DOHH2 (cell line): ENCODE data around the gene ABCG8.

Source experiments
- H3F3A ChIP-seq: fragments of 200-600 bp; sonication (generic), shearing (Covaris generic); 2 replicates; pipeline ENCODE4 v1.6.0; 2016; ENCODE audit warnings: antibody characterized with exemption, mild to moderate bottlenecking; ENCODE audit not compliant: control insufficient read depth, insufficient read depth
- H3K27ac ChIP-seq: fragments of 200-600 bp; sonication (generic); 2 replicates; pipeline ENCODE4 v1.5.1; 2014; ENCODE audit warnings: low read depth, mild to moderate bottlenecking, low read length, moderate library complexity
- H3K27me3 ChIP-seq: fragments of 200-600 bp; sonication (generic); 2 replicates; pipeline ENCODE4 v1.6.1; 2014; ENCODE audit warnings: mild to moderate bottlenecking, low read length, mixed read lengths; ENCODE audit not compliant: control insufficient read depth
- H3K36me3 ChIP-seq: fragments of 200-600 bp; sonication (generic); 2 replicates; pipeline ENCODE4 v1.6.1; 2014; ENCODE audit warnings: mild to moderate bottlenecking, low read length, moderate library complexity, mixed read lengths; ENCODE audit not compliant: control insufficient read depth
- H3K4me1 ChIP-seq: fragments of 200-600 bp; sonication (generic); 2 replicates; pipeline ENCODE4 v1.6.1; 2014; ENCODE audit warnings: mild to moderate bottlenecking, low read length, mixed read lengths; ENCODE audit not compliant: control insufficient read depth
- H3K4me2 ChIP-seq: fragments of 200-600 bp; sonication (generic); 2 replicates; pipeline ENCODE4 v1.6.0; 2014; ENCODE audit warnings: mild to moderate bottlenecking, low read length, moderate library complexity
- H3K4me3 ChIP-seq: fragments of 200-600 bp; sonication (generic); 2 replicates; pipeline ENCODE4 v1.5.1; 2014; ENCODE audit warnings: mild to moderate bottlenecking, low read length, mixed read lengths
- H3K79me2 ChIP-seq: fragments of 200-600 bp; sonication (generic); 2 replicates; pipeline ENCODE4 v1.6.1; 2014; ENCODE audit warnings: mild to moderate bottlenecking, low read length, mixed read lengths; ENCODE audit not compliant: control insufficient read depth
- H3K9me2 ChIP-seq: fragments of 200-600 bp; sonication (generic); replicated peaks from 2 replicates; pipeline ENCODE4 v1.6.1; 2014; ENCODE audit warnings: mild to moderate bottlenecking, low read length, mixed read lengths; ENCODE audit not compliant: control insufficient read depth
- H3K9me3 ChIP-seq: fragments of 200-600 bp; sonication (generic); 2 replicates; pipeline ENCODE4 v1.6.1; 2014; ENCODE audit warnings: antibody characterized with exemption, low read length, mixed read lengths; ENCODE audit not compliant: control insufficient read depth, insufficient read depth
- H4K20me1 ChIP-seq: fragments of 200-600 bp; sonication (generic); 2 replicates; pipeline ENCODE4 v1.6.0; 2014; ENCODE audit warnings: low read depth, mild to moderate bottlenecking, antibody characterized with exemption, low read length, moderate library complexity; ENCODE audit not compliant: control insufficient read depth, insufficient read depth
- EZH2phosphoT487 ChIP-seq: fragments of 200-600 bp; sonication (generic); IDR thresholded peaks from 2 replicates; pipeline ENCODE4 v1.6.1; 2017; ENCODE audit warnings: borderline replicate concordance, mild to moderate bottlenecking, antibody characterized with exemption, low read length, moderate library complexity, mixed read lengths
- TF ChIP-seq, protein P1 (sequence below): fragments of 200-600 bp; sonication (generic); IDR thresholded peaks from one replicate; pipeline ENCODE4 v1.5.1; 2014; ENCODE audit warnings: antibody characterized with exemption, mild to moderate bottlenecking, low read depth, low read length; ENCODE audit not compliant: poor library complexity, severe bottlenecking

ABCG8 gene

DNA sequence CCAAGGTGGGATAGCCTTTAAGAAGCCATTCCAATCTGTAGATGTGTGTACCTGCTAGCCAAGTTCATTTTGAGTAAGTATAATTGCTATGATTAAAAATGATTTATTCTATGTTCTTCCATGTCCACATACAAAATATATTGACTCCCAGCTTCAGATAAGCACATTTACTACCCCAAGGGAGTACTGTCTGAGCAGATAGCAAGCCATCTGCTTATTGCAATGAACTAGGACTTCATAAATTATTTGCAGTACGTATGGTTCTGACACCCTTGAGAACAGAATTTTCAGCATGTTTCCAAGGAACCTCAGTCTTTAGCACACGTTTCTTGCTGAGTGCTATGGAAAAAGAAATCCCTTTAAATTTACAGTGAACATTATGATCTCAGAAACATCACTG lies 28.3 kb upstream of the ABCG8 start:
- Histone ChIP-seq H4K20me1 (no peaks in the 10 kb centered on the region), H3K4me3 (no peak overlapping the region), H3K36me3 (no peaks in the 10 kb centered on the region), H3F3A (no peaks in the 10 kb centered on the region), H3K4me1 (no peaks in the 10 kb centered on the region), H3K9me2 (no peaks in the 10 kb centered on the region), H3K9me3 (no peaks in the 10 kb centered on the region), H3K27me3 (no peaks in the 10 kb centered on the region), H3K27ac (no peak overlapping the region), H3K79me2 (no peaks in the 10 kb centered on the region), H3K4me2 (no peak overlapping the region)
- no peak for TF ChIP-seq EZH2phosphoT487
- TF ChIP-seq, protein P1, sequence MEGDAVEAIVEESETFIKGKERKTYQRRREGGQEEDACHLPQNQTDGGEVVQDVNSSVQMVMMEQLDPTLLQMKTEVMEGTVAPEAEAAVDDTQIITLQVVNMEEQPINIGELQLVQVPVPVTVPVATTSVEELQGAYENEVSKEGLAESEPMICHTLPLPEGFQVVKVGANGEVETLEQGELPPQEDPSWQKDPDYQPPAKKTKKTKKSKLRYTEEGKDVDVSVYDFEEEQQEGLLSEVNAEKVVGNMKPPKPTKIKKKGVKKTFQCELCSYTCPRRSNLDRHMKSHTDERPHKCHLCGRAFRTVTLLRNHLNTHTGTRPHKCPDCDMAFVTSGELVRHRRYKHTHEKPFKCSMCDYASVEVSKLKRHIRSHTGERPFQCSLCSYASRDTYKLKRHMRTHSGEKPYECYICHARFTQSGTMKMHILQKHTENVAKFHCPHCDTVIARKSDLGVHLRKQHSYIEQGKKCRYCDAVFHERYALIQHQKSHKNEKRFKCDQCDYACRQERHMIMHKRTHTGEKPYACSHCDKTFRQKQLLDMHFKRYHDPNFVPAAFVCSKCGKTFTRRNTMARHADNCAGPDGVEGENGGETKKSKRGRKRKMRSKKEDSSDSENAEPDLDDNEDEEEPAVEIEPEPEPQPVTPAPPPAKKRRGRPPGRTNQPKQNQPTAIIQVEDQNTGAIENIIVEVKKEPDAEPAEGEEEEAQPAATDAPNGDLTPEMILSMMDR: no peak

DNA sequence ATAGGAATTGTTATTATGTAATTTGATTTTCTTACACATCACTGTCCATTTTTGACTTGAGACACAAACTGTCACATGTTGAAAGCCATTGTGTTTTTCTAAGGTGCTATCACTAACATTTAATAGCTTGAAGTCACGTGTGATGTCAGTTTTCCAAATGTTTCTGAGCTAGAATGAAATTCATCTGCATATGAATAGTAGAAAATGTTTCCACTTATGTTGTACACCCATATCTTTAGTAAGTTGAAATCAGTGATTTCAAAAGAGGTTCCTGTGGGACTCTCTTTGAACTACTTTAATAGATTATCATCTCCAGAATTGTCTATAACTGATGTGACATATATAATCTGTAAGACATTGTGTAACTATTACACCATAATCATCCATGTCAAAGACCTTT lies 27.9 kb upstream of the ABCG8 start:
- H3K4me3 ChIP-seq: no peak overlapping the region
- no peak overlapping the region for H3K27ac ChIP-seq
- no peaks in the 10 kb centered on the region for H4K20me1 ChIP-seq
- H3K4me1 ChIP-seq: no peaks in the 10 kb centered on the region
- H3K4me2 ChIP-seq: no peak overlapping the region
- H3K27me3 ChIP-seq: no peaks in the 10 kb centered on the region
- H3K9me2 ChIP-seq: no peaks in the 10 kb centered on the region
- H3K79me2 ChIP-seq: no peaks in the 10 kb centered on the region
- TF ChIP-seq, protein P1: no peak
- no peak for TF ChIP-seq EZH2phosphoT487
- H3K36me3 ChIP-seq: no peaks in the 10 kb centered on the region
- H3K9me3 ChIP-seq: no peaks in the 10 kb centered on the region
- no peaks in the 10 kb centered on the region for H3F3A ChIP-seq

DNA sequence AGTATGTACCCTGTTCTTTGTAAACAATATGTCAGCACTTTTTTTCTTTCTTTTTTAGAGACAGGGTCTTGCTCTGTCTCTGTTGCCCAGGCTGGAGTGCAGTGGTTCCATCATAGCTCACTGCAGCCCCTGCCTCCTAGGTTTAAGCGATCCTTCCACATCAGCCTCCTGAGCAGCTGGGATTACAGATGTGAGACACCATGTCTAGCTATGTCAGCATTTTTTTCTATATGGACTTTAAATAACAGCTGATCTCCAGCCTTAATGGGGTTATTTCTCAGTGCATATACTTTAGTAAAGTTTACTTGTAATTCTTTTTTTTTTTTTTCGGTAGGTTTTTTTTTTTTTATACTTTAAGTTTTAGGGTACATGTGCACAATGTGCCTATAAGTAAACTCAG lies 26.8 kb upstream of the ABCG8 start:
- Histone ChIP-seq H3F3A (no peaks in the 10 kb centered on the region), H3K36me3 (no peaks in the 10 kb centered on the region), H3K9me3 (no peaks in the 10 kb centered on the region), H3K4me1 (no peaks in the 10 kb centered on the region), H3K4me2 (no peak overlapping the region), H3K27me3 (no peaks in the 10 kb centered on the region), H3K4me3 (no peak overlapping the region), H3K27ac (no peak overlapping the region), H3K9me2 (no peaks in the 10 kb centered on the region), H3K79me2 (no peaks in the 10 kb centered on the region), H4K20me1 (no peaks in the 10 kb centered on the region)
- TF ChIP-seq, protein P1: no peak
- no peak for TF ChIP-seq EZH2phosphoT487

DNA sequence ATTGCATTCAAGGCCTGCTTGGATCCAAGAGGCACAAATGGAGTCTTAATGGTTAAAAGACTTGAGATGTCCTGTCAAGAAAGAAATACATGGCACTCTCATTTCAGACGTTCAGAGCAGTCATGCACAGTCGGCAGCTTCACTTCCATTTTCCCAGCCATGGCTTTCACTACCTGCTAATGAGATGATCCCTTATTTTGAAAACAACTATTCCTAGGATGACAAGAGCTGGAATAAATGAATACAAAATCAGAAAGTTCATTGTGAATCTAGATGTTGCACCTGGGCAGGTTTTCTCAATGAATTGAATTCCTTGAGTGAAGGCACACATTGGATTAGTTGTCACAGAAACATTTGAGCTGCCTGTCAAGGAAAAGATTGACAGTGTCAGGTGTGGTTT lies 25.8 kb upstream of the ABCG8 start:
- Histone ChIP-seq H3K36me3 (no peaks in the 10 kb centered on the region), H3K79me2 (no peaks in the 10 kb centered on the region), H4K20me1 (no peaks in the 10 kb centered on the region), H3F3A (no peaks in the 10 kb centered on the region), H3K4me1 (no peaks in the 10 kb centered on the region), H3K27ac (no peak overlapping the region), H3K4me2 (no peak overlapping the region), H3K9me3 (no peaks in the 10 kb centered on the region), H3K9me2 (no peaks in the 10 kb centered on the region), H3K27me3 (no peaks in the 10 kb centered on the region), H3K4me3 (no peak overlapping the region)
- TF ChIP-seq, protein P1: no peak
- no peak for TF ChIP-seq EZH2phosphoT487
